NCI-H1436 (cell line): ENCODE results near the gene CEP97.
"Not testable (repeated sequence)": the region's sequence is repeated elsewhere in the genome, so short reads cannot be mapped to it uniquely, and the experiment has no call there.

ENCODE experiments used
- DNase-seq: peaks from one replicate; lab custom pipeline; 2025; lab: John Stamatoyannopoulos, UW

The CEP97 gene

GRCh38 chr3:101762041-101762646 lies 37.7 kb downstream of the CEP97 start:
- DNase-seq, result no peak

GRCh38 chr3:101777745-101778281 lies 53.4 kb downstream of the CEP97 start:
- not testable (repeated sequence) for DNase-seq

- DNase-seq, result no peak
These were observed 54.1 kb downstream of the CEP97 start for GRCh38 chr3:101778385-101779046.

- peak; percentile 86 for DNase-seq
These were observed 54.8 kb downstream of the CEP97 start, which contains the start of gene NXPE3 for GRCh38 chr3:101779047-101779821. Gene NXPE3 (plus strand): TSS chr3:101779211. CDS start chr3:101785597, 6,386 bp downstream.

GRCh38 chr3:101779822-101780381 lies 55.5 kb downstream of the CEP97 start:
- DNase-seq, result no peak

- DNase-seq, result no peak
These were observed 56.2 kb downstream of the CEP97 start for GRCh38 chr3:101780661-101781060.

- no peak for DNase-seq
These were observed 56.8 kb downstream of the CEP97 start for GRCh38 chr3:101781166-101781565.

- no peak for DNase-seq
These were observed 60.6 kb downstream of the CEP97 start for GRCh38 chr3:101784855-101785613.

- no peak for DNase-seq
These were observed 67.4 kb downstream of the CEP97 start for GRCh38 chr3:101791778-101792177.

GRCh38 chr3:101796077-101796680 lies 71.8 kb downstream of the CEP97 start:
- DNase-seq, result no peak

- no peak for DNase-seq
These were observed 76.8 kb downstream of the CEP97 start for GRCh38 chr3:101801174-101801573.

- no peak for DNase-seq
These were observed 77.8 kb downstream of the CEP97 start for GRCh38 chr3:101802179-101802578.

GRCh38 chr3:101803173-101803782 lies 78.9 kb downstream of the CEP97 start:
- DNase-seq, result peak; percentile 83

- DNase-seq, result no peak
These were observed 79.5 kb downstream of the CEP97 start for GRCh38 chr3:101803939-101804338.

- DNase-seq, result no peak
These were observed 82.1 kb downstream of the CEP97 start for GRCh38 chr3:101806491-101806890.

GRCh38 chr3:101807888-101808287 lies 83.5 kb downstream of the CEP97 start:
- no peak for DNase-seq

GRCh38 chr3:101809178-101810021 lies 85.0 kb downstream of the CEP97 start:
- DNase-seq, result peak; percentile 32

GRCh38 chr3:101810022-101810418 lies 85.6 kb downstream of the CEP97 start:
- no peak for DNase-seq

- no peak for DNase-seq
These were observed 87.5 kb downstream of the CEP97 start for GRCh38 chr3:101811875-101812274.

- no peak for DNase-seq
These were observed 88.5 kb downstream of the CEP97 start for GRCh38 chr3:101812895-101813294.
